Skeletal muscle satellite cell (primary cell): ENCODE measurements around the gene PTPRT.

ENCODE experiments used
- H3K27me3 ChIP-seq: 2 replicates; pipeline ENCODE4 v1.7.0; 2013; ENCODE audit warnings: low read length; ENCODE audit not compliant: control insufficient read depth, insufficient read depth
- H3K36me3 ChIP-seq: 2 replicates; pipeline ENCODE4 v1.7.0; 2013; ENCODE audit warnings: mild to moderate bottlenecking, control low read depth, low read length; ENCODE audit not compliant: insufficient read depth
- H3K4me1 ChIP-seq: 2 replicates; pipeline ENCODE4 v1.7.0; 2013; ENCODE audit warnings: low read length; ENCODE audit not compliant: control insufficient read depth, insufficient read depth
- H3K4me2 ChIP-seq: 2 replicates; pipeline ENCODE4 v1.7.0; 2013; ENCODE audit warnings: mild to moderate bottlenecking, low read length
- H3K4me3 ChIP-seq: 2 replicates; pipeline ENCODE4 v1.7.0; 2013; ENCODE audit warnings: low read length
- H3K9ac ChIP-seq: 2 replicates; pipeline ENCODE4 v1.7.0; 2013; ENCODE audit warnings: mild to moderate bottlenecking, low read depth, low read length, moderate library complexity
- H3K9me3 ChIP-seq: replicated peaks from 2 replicates; pipeline ENCODE4 v1.7.0; 2013; ENCODE audit warnings: mild to moderate bottlenecking, control low read depth, low read length

PTPRT gene

DNA sequence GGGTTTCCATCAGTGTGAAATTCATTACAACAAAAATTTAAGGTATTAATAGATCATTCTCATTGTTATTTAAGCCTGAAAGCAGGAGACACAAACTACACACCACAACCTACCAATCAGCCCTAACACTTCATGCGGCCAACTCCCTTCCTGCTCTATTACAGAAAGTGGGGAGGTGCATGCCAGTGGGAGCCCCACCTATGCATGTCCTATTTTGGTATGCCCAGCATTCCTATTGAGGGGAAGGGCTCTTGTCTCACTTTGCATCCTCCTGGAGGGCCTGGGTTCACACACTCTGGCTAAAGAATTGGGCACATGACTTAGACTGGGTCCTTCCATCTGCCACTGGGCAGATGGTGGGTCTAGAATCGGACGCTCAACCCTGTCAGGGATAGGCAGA is 450.0 kb downstream of the PTPRT start:
- Histone ChIP-seq H3K36me3 (no peaks in the 10 kb centered on the region), H3K4me3 (no peak overlapping the region), H3K27me3 (no peaks in the 10 kb centered on the region), H3K9ac (no peak overlapping the region), H3K4me2 (no peak overlapping the region), H3K9me3 (peaks cover 21% of the 10 kb centered on the region), H3K4me1 (no peaks in the 10 kb centered on the region)

- no peak overlapping the region for H3K9ac ChIP-seq
- no peaks in the 10 kb centered on the region for H3K4me1 ChIP-seq
- peaks cover 11% of the 10 kb centered on the region for H3K9me3 ChIP-seq
- no peaks in the 10 kb centered on the region for H3K36me3 ChIP-seq
- no peaks in the 10 kb centered on the region for H3K27me3 ChIP-seq
- no peak overlapping the region for H3K4me2 ChIP-seq
- H3K4me3 ChIP-seq: no peak overlapping the region
Measured at GRCh38 chr20:42735539-42735938, 454.2 kb downstream of the PTPRT start.

GRCh38 chr20:42734660-42735368 is 454.9 kb downstream of the PTPRT start:
- H3K9me3 ChIP-seq: peaks cover 12% of the 10 kb centered on the region
- H3K4me2 ChIP-seq: no peak overlapping the region
- no peaks in the 10 kb centered on the region for H3K4me1 ChIP-seq
- no peak overlapping the region for H3K9ac ChIP-seq
- no peak overlapping the region for H3K4me3 ChIP-seq
- H3K27me3 ChIP-seq: no peaks in the 10 kb centered on the region
- H3K36me3 ChIP-seq: no peaks in the 10 kb centered on the region

- Histone ChIP-seq H3K9ac (no peak overlapping the region), H3K4me1 (no peaks in the 10 kb centered on the region), H3K4me3 (no peak overlapping the region), H3K9me3 (peaks cover 23% of the 10 kb centered on the region), H3K27me3 (no peaks in the 10 kb centered on the region), H3K4me2 (no peak overlapping the region), H3K36me3 (no peaks in the 10 kb centered on the region)
Measured at GRCh38 chr20:42721923-42722322, 467.8 kb downstream of the PTPRT start.

- Histone ChIP-seq H3K4me1 (no peaks in the 10 kb centered on the region), H3K4me2 (no peak overlapping the region), H3K4me3 (no peak overlapping the region), H3K27me3 (no peaks in the 10 kb centered on the region), H3K9ac (no peak overlapping the region), H3K9me3 (peaks cover 7% of the 10 kb centered on the region), H3K36me3 (no peaks in the 10 kb centered on the region)
Measured at GRCh38 chr20:42714298-42715141, 475.2 kb downstream of the PTPRT start.

DNA sequence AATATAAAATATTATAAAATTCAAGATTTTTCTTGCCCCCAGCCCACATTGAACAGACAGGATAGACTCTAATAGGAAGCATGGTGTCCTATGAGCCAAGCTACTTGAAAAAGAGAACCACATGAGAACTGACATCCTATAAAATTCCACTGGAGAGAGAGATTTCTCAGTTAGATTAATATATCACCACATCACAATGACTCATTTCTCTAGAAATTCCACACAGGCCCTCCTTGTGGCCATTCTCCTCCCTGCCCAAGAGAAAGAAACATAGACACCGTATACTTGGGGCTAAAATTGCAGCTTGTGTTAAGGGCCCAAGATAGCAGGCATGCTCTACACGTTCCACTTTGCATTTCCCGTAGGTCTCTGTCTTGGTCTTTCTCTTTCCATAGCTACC is 481.4 kb downstream of the PTPRT start:
- H3K4me1 ChIP-seq: no peaks in the 10 kb centered on the region
- H3K4me3 ChIP-seq: no peak overlapping the region
- no peaks in the 10 kb centered on the region for H3K36me3 ChIP-seq
- peaks cover 10% of the 10 kb centered on the region for H3K9me3 ChIP-seq
- H3K27me3 ChIP-seq: no peaks in the 10 kb centered on the region
- no peak overlapping the region for H3K4me2 ChIP-seq
- H3K9ac ChIP-seq: no peak overlapping the region

- H3K4me1 ChIP-seq: no peaks in the 10 kb centered on the region
- no peak overlapping the region for H3K4me2 ChIP-seq
- peaks cover 9% of the 10 kb centered on the region for H3K9me3 ChIP-seq
- no peaks in the 10 kb centered on the region for H3K36me3 ChIP-seq
- H3K9ac ChIP-seq: no peak overlapping the region
- no peak overlapping the region for H3K4me3 ChIP-seq
- no peaks in the 10 kb centered on the region for H3K27me3 ChIP-seq
Measured at GRCh38 chr20:42706759-42707158, 482.9 kb downstream of the PTPRT start.

DNA sequence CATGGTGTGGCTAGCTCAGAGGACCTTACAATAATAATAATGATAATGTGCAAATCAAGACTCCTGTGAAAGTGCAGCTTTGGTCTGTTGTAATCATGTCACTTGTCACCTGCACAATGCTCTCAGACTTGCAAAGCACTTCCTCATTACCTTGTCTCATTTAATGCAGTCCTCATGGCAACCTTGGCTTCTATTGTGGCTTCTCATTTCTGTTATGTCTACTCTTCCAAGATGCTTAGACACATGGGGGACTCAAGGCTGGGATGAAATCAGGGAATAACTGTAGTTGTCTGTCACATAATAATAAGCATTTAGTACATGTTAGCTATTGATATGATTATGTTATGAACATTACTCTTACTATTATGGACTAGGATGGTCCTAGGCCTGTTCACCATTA is 484.2 kb downstream of the PTPRT start:
- Histone ChIP-seq H3K9ac (no peak overlapping the region), H3K27me3 (no peaks in the 10 kb centered on the region), H3K9me3 (peaks cover 8% of the 10 kb centered on the region), H3K4me1 (no peaks in the 10 kb centered on the region), H3K4me2 (no peak overlapping the region), H3K36me3 (no peaks in the 10 kb centered on the region), H3K4me3 (no peak overlapping the region)

GRCh38 chr20:42703744-42704143 is 486.0 kb downstream of the PTPRT start:
- H3K9ac ChIP-seq: no peak overlapping the region
- H3K27me3 ChIP-seq: no peaks in the 10 kb centered on the region
- peaks cover 8% of the 10 kb centered on the region for H3K9me3 ChIP-seq
- H3K4me2 ChIP-seq: no peak overlapping the region
- H3K4me1 ChIP-seq: no peaks in the 10 kb centered on the region
- no peak overlapping the region for H3K4me3 ChIP-seq
- no peaks in the 10 kb centered on the region for H3K36me3 ChIP-seq

- Histone ChIP-seq H3K4me1 (no peaks in the 10 kb centered on the region), H3K4me3 (no peak overlapping the region), H3K9me3 (peaks cover 8% of the 10 kb centered on the region), H3K9ac (no peak overlapping the region), H3K36me3 (no peaks in the 10 kb centered on the region), H3K27me3 (no peaks in the 10 kb centered on the region), H3K4me2 (no peak overlapping the region)
Measured at GRCh38 chr20:42701948-42702347, 487.8 kb downstream of the PTPRT start.

DNA sequence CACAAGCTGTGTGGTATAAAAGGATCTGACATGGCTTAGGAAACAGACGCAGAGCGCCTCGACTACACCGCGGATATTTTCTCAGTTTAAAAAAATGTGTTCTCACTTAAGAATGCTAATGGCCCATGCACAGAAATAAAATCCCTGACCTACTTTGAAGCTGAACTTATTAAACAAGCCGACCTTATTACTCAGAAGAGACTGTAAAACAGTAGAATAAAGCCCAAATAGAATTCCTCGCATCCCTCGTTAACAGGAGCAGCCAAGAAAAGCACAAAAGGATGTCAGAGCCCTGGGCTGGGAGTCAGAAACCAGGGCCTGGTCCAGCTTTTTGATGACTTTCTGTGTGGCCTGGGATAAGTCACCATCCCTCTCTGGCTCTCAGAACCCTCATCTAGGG is 489.3 kb downstream of the PTPRT start:
- Histone ChIP-seq H3K9me3 (peaks cover 8% of the 10 kb centered on the region), H3K36me3 (no peaks in the 10 kb centered on the region), H3K4me1 (no peaks in the 10 kb centered on the region), H3K9ac (no peak overlapping the region), H3K4me3 (no peak overlapping the region), H3K4me2 (no peak overlapping the region), H3K27me3 (no peaks in the 10 kb centered on the region)

GRCh38 chr20:42697962-42698361 is 491.7 kb downstream of the PTPRT start:
- no peaks in the 10 kb centered on the region for H3K36me3 ChIP-seq
- no peaks in the 10 kb centered on the region for H3K4me1 ChIP-seq
- no peak overlapping the region for H3K4me2 ChIP-seq
- H3K9ac ChIP-seq: no peak overlapping the region
- H3K27me3 ChIP-seq: no peaks in the 10 kb centered on the region
- H3K9me3 ChIP-seq: peaks cover 4% of the 10 kb centered on the region
- no peak overlapping the region for H3K4me3 ChIP-seq
